Caco-2 (cell line): Measurements from ENCODE around the gene IFNGR1. TPM values are rescaled to one million over a fixed set of nuclear protein-coding genes. Genes with fewer than 3 reads are reported as not detected.

Source experiments
- BruUV-seq: library from RNA; stranded (reverse); fragments of 400-500 nt; replicated peaks from 2 replicates; lab custom pipeline; 2021; lab: Mats Ljungman, UMichigan
- CTCF ChIA-PET: fragments of 300-600 bp; sonication (Branson Sonifier 250); formaldehyde crosslinking; loops from one replicate; lab custom pipeline; 2022; ENCODE audit warnings: antibody characterized with exemption; lab: Charles Lee
- POLR2A ChIA-PET: fragments of 300-600 bp; sonication (Branson Sonifier 250); formaldehyde crosslinking; loops from one replicate; lab custom pipeline; 2022; ENCODE audit warnings: antibody characterized with exemption; lab: Charles Lee
- DNase-seq, 2 experiments: peaks; one replicate each; pipeline versions ENCODE4 v3.0.0 to v3.0.0-alpha.2; 2020 to 2022
- H3K27me3 ChIP-seq: replicated peaks from 2 replicates; pipeline ENCODE4 v1.6.0; 2011; ENCODE audit warnings: low read length; ENCODE audit not compliant: control insufficient read depth, insufficient read depth
- H3K36me3 ChIP-seq: 2 replicates; pipeline ENCODE4 v1.5.1; 2011; ENCODE audit warnings: low read length; ENCODE audit not compliant: control insufficient read depth, insufficient read depth
- H3K4me1 ChIP-seq: fragments of 250-450 bp; sonication (Bioruptor Pico); 2 replicates; pipeline ENCODE4 v1.5.1; 2020; ENCODE audit warnings: mild to moderate bottlenecking
- H3K4me3 ChIP-seq: 2 replicates; pipeline ENCODE4 v1.5.1; 2011; ENCODE audit warnings: low read depth, mild to moderate bottlenecking, control low read depth, low read length
- H3K9me3 ChIP-seq: fragments of 250-450 bp; sonication (Bioruptor Pico); 2 replicates; pipeline ENCODE4 v1.5.1; 2020; ENCODE audit warnings: mild to moderate bottlenecking, moderate library complexity
- H3K27ac Mint-ChIP-seq: one replicate; pipeline ENCODE4 v1.8.0; 2022; ENCODE audit warnings: mixed read lengths; ENCODE audit not compliant: unreplicated experiment
- H3K27me3 Mint-ChIP-seq: one replicate; pipeline ENCODE4 v1.8.0; 2022; ENCODE audit warnings: mixed read lengths; ENCODE audit not compliant: insufficient read depth, unreplicated experiment
- H3K36me3 Mint-ChIP-seq: one replicate; pipeline ENCODE4 v1.8.0; 2022; ENCODE audit warnings: mild to moderate bottlenecking, mixed read lengths; ENCODE audit not compliant: insufficient read depth, unreplicated experiment
- H3K4me1 Mint-ChIP-seq: one replicate; pipeline ENCODE4 v1.8.0; 2022; ENCODE audit warnings: low read depth, mixed read lengths; ENCODE audit not compliant: unreplicated experiment
- H3K4me3 Mint-ChIP-seq: one replicate; pipeline ENCODE4 v1.8.0; 2022; ENCODE audit warnings: mild to moderate bottlenecking, moderate library complexity, mixed read lengths; ENCODE audit not compliant: unreplicated experiment
- H3K9me3 Mint-ChIP-seq: one replicate; pipeline ENCODE4 v1.8.0; 2022; ENCODE audit warnings: mixed read lengths; ENCODE audit not compliant: unreplicated experiment
- intact Hi-C: fragments of 100-400 bp; cut with micrococcal nuclease; formaldehyde crosslinking; loops from one replicate; pipeline ENCODE4 v1.10.0; 2022; ENCODE audit not compliant: unreplicated experiment
- total RNA-seq: library from RNA; stranded (reverse); gene quantifications from 2 replicates; pipeline ENCODE4 v1.2.3, GENCODE V29; 2022
- TF ChIP-seq, protein P1 (sequence below), 2 experiments: fragments of 200-600 bp in 1 of 2; IDR thresholded peaks; 1 replicate in 1 of 2; 2 replicates in 1 of 2; pipeline versions ENCODE4 v1.5.1 to v1.8.0; 2011 to 2022; ENCODE audit warnings: antibody characterized with exemption in 1 of 2, control low read depth in 1 of 2, inconsistent platforms in 1 of 2, low read depth in 1 of 2, low read length in 1 of 2, mild to moderate bottlenecking in 1 of 2, moderate library complexity in 1 of 2; ENCODE audit not compliant: insufficient read depth in 1 of 2, severe bottlenecking in 1 of 2, unreplicated experiment in 1 of 2

IFNGR1 gene
- total RNA-seq, 1 experiment from 2014 or later = 58.0 TPM

DNA sequence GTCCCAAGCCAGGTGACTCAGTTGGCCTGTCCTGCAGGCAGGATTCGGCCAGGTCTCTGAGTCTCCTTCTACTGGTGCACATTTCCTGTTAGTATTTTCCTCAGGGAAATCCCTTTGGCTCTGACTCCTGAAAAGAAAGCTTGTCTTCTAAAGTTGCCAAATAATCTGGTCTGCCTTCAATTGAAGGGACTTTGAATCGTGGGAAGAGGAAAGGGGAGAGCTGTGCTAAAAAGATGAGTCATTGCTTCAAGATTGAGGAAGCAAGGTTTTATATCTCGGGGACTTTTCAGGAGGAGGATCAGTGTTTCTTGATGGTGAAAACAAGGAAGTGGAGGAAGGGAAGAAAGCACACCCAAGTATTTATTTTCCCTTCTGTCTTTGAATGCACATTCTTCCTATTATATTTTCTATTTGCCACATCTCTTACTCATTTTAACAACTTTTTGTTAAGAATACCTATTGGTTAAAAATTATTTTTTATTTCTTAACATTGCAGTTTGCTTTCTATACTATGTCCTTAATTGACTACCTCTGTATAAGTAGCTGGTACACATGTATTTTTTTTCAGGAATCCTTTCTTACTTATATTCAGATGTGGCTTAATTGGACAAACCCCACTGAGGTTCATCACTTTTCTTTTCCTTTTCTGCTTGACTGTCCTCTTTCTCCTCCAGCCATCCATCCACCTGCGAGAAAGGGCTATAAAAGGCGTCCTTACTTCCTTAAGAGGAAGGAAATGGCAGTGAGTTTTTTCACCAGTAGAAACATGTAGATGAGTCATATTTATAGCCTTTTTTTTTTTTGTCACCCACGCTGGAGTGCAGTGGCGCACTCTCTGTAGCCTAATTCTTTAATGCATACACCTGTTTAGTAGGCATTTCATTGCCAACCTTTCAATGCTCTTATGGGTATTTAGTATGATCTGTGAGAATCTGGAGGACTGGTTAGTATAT lies 15.0 kb upstream of the IFNGR1 start:
- no peak overlapping the region for H3K4me3 ChIP-seq
- H3K4me1 Mint-ChIP-seq = peaks cover 35% of the 10 kb centered on the region
- no peaks in the 10 kb centered on the region for H3K36me3 ChIP-seq
- no TSS peak for BruUV-seq
- peaks cover 37% of the 10 kb centered on the region for H3K9me3 Mint-ChIP-seq
- ChIA-PET CTCF (interaction anchor here (0.7 kb wide), 1 partner anchor 364 kb away, joined by 4 read pairs; no protein-coding TSS in a partner anchor), POLR2A (no interaction called here)
- 0 out of 2 replicates have a peak, but pooled peaks cover 2% of the 10 kb centered on the region for H3K9me3 ChIP-seq
- H3K36me3 Mint-ChIP-seq = peaks cover 5% of the 10 kb centered on the region
- no peak overlapping the region for H3K4me3 Mint-ChIP-seq
- intact Hi-C loops = no loop called here
- no peaks in the 10 kb centered on the region for H3K27me3 Mint-ChIP-seq
- H3K4me1 ChIP-seq = peaks cover 51% of the 10 kb centered on the region
- peak overlapping the region; percentile 21 for H3K27ac Mint-ChIP-seq
- no peak for DNase-seq
- TF ChIP-seq, protein P1, sequence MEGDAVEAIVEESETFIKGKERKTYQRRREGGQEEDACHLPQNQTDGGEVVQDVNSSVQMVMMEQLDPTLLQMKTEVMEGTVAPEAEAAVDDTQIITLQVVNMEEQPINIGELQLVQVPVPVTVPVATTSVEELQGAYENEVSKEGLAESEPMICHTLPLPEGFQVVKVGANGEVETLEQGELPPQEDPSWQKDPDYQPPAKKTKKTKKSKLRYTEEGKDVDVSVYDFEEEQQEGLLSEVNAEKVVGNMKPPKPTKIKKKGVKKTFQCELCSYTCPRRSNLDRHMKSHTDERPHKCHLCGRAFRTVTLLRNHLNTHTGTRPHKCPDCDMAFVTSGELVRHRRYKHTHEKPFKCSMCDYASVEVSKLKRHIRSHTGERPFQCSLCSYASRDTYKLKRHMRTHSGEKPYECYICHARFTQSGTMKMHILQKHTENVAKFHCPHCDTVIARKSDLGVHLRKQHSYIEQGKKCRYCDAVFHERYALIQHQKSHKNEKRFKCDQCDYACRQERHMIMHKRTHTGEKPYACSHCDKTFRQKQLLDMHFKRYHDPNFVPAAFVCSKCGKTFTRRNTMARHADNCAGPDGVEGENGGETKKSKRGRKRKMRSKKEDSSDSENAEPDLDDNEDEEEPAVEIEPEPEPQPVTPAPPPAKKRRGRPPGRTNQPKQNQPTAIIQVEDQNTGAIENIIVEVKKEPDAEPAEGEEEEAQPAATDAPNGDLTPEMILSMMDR (IDR thresholded peaks at IDR 0.05; ENCODE audit: insufficient read depth in 1 of 2, low read depth in 1 of 2, low read length in 1 of 2, severe bottlenecking in 1 of 2, unreplicated experiment in 1 of 2) = no peak
- no peaks in the 10 kb centered on the region for H3K27me3 ChIP-seq

DNA sequence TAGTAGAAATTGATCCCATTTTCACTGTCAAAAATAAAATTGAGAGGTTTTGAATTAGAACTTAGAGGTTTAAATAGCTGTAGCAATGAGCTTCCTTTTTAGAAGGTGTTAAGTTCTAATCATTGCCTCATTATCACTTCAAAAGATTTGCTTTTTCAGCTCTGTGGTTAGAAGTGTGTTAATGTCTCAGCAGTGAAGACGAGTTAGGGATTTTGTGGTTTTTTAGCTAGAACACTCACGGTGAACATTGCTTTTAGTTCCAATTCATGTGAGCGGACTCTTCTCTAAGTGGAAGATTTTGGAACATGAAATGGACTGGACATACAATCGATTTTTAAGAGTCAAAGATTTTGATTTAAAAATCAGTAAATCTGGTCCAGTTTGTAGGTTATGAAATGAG lies 12.7 kb upstream of the IFNGR1 start:
- TF ChIP-seq, protein P1 (IDR thresholded peaks at IDR 0.05; ENCODE audit: insufficient read depth in 1 of 2, low read depth in 1 of 2, low read length in 1 of 2, severe bottlenecking in 1 of 2, unreplicated experiment in 1 of 2) = no peak
- Mint-ChIP-seq H3K36me3 (peaks cover 4% of the 10 kb centered on the region), H3K4me1 (peaks cover 24% of the 10 kb centered on the region), H3K27me3 (no peaks in the 10 kb centered on the region), H3K4me3 (no peak overlapping the region), H3K27ac (no peak overlapping the region), H3K9me3 (peaks cover 21% of the 10 kb centered on the region)
- no peak for DNase-seq
- H3K4me1 ChIP-seq = peaks cover 37% of the 10 kb centered on the region
- no peak overlapping the region for H3K4me3 ChIP-seq
- H3K9me3 ChIP-seq = 0 out of 2 replicates have a peak, but pooled peaks cover 2% of the 10 kb centered on the region
- intact Hi-C loops = no loop called here
- no peaks in the 10 kb centered on the region for H3K27me3 ChIP-seq
- BruUV-seq = no TSS peak
- no peaks in the 10 kb centered on the region for H3K36me3 ChIP-seq
- ChIA-PET POLR2A (no interaction called here), CTCF (no interaction called here)

DNA sequence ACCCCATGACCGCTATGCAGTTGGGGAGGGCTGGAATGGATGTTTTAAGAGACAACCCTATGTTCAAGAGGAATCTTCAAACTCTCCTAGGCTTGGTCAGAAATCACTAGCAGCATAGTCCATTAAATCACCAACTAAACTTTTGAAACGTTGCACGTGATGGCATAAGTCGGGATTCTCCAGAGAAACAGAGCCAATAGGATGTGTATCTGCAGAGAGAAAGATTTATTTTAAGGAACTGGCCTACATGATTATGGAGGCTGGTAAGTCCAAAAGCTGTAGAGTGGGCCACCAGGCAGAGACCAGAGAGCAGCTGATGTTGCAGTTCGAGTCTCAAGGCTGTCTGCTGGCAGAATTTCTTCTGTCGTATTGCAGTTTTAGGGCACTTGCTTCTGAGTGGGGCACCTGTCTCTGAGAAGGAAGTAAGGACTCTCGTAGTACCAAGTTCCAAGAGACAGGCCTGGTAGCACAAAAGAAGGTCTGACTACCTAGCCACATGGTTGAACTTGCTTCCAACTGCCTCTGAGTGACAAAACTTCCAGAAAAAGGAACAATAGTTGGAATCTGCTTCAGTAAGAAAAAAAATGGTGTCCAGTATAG lies 11.9 kb upstream of the IFNGR1 start:
- H3K9me3 ChIP-seq = 0 out of 2 replicates have a peak, but pooled peaks cover 2% of the 10 kb centered on the region
- H3K36me3 ChIP-seq = no peaks in the 10 kb centered on the region
- no peak for DNase-seq
- Mint-ChIP-seq H3K27me3 (no peaks in the 10 kb centered on the region), H3K4me3 (no peak overlapping the region), H3K4me1 (peaks cover 16% of the 10 kb centered on the region), H3K9me3 (peaks cover 13% of the 10 kb centered on the region), H3K27ac (no peak overlapping the region), H3K36me3 (no peaks in the 10 kb centered on the region)
- POLR2A ChIA-PET = no interaction called here
- no TSS peak for BruUV-seq
- H3K4me1 ChIP-seq = peaks cover 33% of the 10 kb centered on the region
- H3K27me3 ChIP-seq = no peaks in the 10 kb centered on the region
- no peak overlapping the region for H3K4me3 ChIP-seq
- CTCF ChIA-PET = no interaction called here
- TF ChIP-seq, protein P1 (IDR thresholded peaks at IDR 0.05; ENCODE audit: insufficient read depth in 1 of 2, low read depth in 1 of 2, low read length in 1 of 2, severe bottlenecking in 1 of 2, unreplicated experiment in 1 of 2) = no peak
- intact Hi-C loops = no loop called here
